Kidney (tissue), 14 donors: Measurements from ENCODE around the gene SLC6A17. TPM values are rescaled to one million over a fixed set of nuclear protein-coding genes. Genes with fewer than 3 reads are reported as not detected.
A peak's percentile ranks its signal among the peaks of the same experiment; 100 is the strongest.

Source experiments
- DNase-seq, 5 donors: peaks; one replicate each; pipeline ENCODE4 v3.0.0-alpha.2; 2013 to 2020
- FAIRE-seq: peaks from 2 replicates; lab custom pipeline; 2012; peaks lifted over from hg19 to GRCh38; lab: Jason Lieb, UNC
- H3K27ac ChIP-seq, 2 donors: one replicate each; pipeline ENCODE4 v1.7.0; 2013; ENCODE audit warnings: low read depth in 2 of 2, low read length in 2 of 2, inconsistent platforms in 1 of 2
- H3K27me3 ChIP-seq: one replicate; pipeline ENCODE4 v1.7.1; 2013; ENCODE audit warnings: low read length, inconsistent platforms; ENCODE audit not compliant: control insufficient read depth, insufficient read depth
- H3K36me3 ChIP-seq, 3 donors: one replicate each; pipeline versions ENCODE4 v1.7.0 to v1.7.1; 2013; ENCODE audit warnings: low read length in 3 of 3, control low read depth in 1 of 3, inconsistent platforms in 1 of 3; ENCODE audit not compliant: insufficient read depth in 3 of 3, control insufficient read depth in 2 of 3
- H3K4me1 ChIP-seq, 3 donors: one replicate each; pipeline versions ENCODE4 v1.7.0 to v1.7.1; 2013; ENCODE audit warnings: low read length in 3 of 3, inconsistent platforms in 1 of 3, low read depth in 1 of 3; ENCODE audit not compliant: control insufficient read depth in 2 of 3, insufficient read depth in 2 of 3
- H3K4me3 ChIP-seq, 3 donors: one replicate each; pipeline versions ENCODE4 v1.7.0 to v1.8.1; 2013; ENCODE audit warnings: low read length in 3 of 3, control low read depth in 1 of 3, inconsistent platforms in 1 of 3
- H3K9ac ChIP-seq, 3 donors: one replicate each; pipeline versions ENCODE4 v1.7.0 to v1.7.1; 2013; ENCODE audit warnings: low read length in 3 of 3, control low read depth in 1 of 3, inconsistent platforms in 1 of 3
- H3K9me3 ChIP-seq, 3 donors: one replicate each; pipeline versions ENCODE4 v1.7.0 to v1.7.1; 2013; ENCODE audit warnings: low read length in 3 of 3, control low read depth in 1 of 3, inconsistent platforms in 1 of 3; ENCODE audit not compliant: control insufficient read depth in 2 of 3, insufficient read depth in 1 of 3
- CTCF ChIP-seq: IDR thresholded peaks from 3 replicates; pipeline ENCODE4 v1.5.1; 2012; ENCODE audit warnings: mild to moderate bottlenecking, moderate library complexity, borderline replicate concordance; ENCODE audit not compliant: insufficient read depth; ENCODE audit errors: extremely low read depth
- intact Hi-C: fragments of 100-400 bp; cut with DNase I; formaldehyde crosslinking; loops from one replicate; pipeline ENCODE4 v1.11.1; 2022
- polyA plus RNA-seq: library from polyadenylated mRNA; stranded (reverse); fragments of 350-450 nt; fragmentation: Illumina TruSeq; extraction: RNeasy Lipid Tissue Mini Kit (QIAGEN cat#74804); gene quantifications from one replicate; pipeline ENCODE4 v1.2.3, GENCODE V29; 2014; ENCODE audit warnings: low read depth, low replicate concordance; ENCODE audit not compliant: insufficient read depth
- total RNA-seq: library from RNA; stranded (reverse); fragmentation: NEBNext Ultra II Directional; extraction: Animal tissue kit (Norgen Biotek cat#: 25700); gene quantifications from one replicate; pipeline ENCODE4 v1.2.1, GENCODE V29; 2021
- donor health status: control.
- donor health status: control.
- donor health status: control.
- donor health status: control.
- donor health status: control.
- donor health status: DM: yes; HTN: yes; CAD: no.
- donor health status: Normal renal cell carcinoma (clear cell type).

The SLC6A17 gene
- total and polyA plus RNA-seq, 2 donors from 2014 or later, result 1.7 to 2.3 TPM

DNA sequence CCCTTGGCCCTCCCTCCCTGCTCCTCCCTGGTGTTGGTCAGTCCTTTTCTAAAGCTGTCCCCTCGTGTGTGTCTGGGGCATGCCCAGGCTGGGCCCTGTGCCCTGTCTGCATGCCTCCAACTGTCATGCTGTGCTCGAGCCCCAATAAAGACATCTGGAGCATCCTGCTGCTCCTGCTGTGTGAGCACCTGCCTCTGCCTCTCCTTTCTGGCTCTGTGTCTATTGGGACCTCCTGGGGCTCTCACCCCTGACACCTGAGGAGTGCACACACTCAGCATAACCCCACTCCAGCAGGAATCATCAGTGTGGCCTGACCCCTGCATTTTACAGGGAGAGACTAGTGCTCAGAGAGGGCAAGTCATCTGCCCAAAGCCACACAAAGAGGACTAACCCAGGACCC lies 83.6 kb downstream of the SLC6A17 start:
- H3K9ac ChIP-seq, result no peak overlapping the region
- H3K27me3 ChIP-seq, result no peaks in the 10 kb centered on the region
- H3K36me3 ChIP-seq, result peaks cover 0 to 26% (median 7%) of the 10 kb centered on the region in 3 donors
- FAIRE-seq (no peak), DNase-seq (no peak)
- H3K9me3 ChIP-seq, result no peaks in the 10 kb centered on the region
- peaks cover 0 to 12% (median 0%) of the 10 kb centered on the region in 3 donors for H3K4me1 ChIP-seq
- H3K4me3 ChIP-seq, result no peak overlapping the region
- H3K27ac ChIP-seq, result no peak overlapping the region
- intact Hi-C loops, result no loop called here
- no peak for TF ChIP-seq CTCF

GRCh38 chr1:110234691-110235090 lies 84.4 kb downstream of the SLC6A17 start:
- Histone ChIP-seq H3K27ac (no peak overlapping the region), H3K9ac (no peak overlapping the region), H3K4me3 (no peak overlapping the region), H3K4me1 (peaks cover 0 to 7% (median 0%) of the 10 kb centered on the region in 3 donors), H3K27me3 (no peaks in the 10 kb centered on the region), H3K36me3 (peaks cover 0 to 26% (median 7%) of the 10 kb centered on the region in 3 donors), H3K9me3 (no peaks in the 10 kb centered on the region)
- TF ChIP-seq CTCF, result no peak
- no peak for FAIRE-seq
- DNase-seq, result no peak
- intact Hi-C loops, result no loop called here

GRCh38 chr1:110235181-110235833 lies 85.0 kb downstream of the SLC6A17 start:
- peaks cover 0 to 25% (median 7%) of the 10 kb centered on the region in 3 donors for H3K36me3 ChIP-seq
- DNase-seq, result peak in 2 of 5 donors; percentile 15 to 49
- no peak for TF ChIP-seq CTCF
- no peak overlapping the region for H3K4me3 ChIP-seq
- intact Hi-C loops, result no loop called here
- FAIRE-seq, result no peak
- peaks cover 0 to 9% (median 0%) of the 10 kb centered on the region in 3 donors for H3K4me1 ChIP-seq
- H3K9me3 ChIP-seq, result no peaks in the 10 kb centered on the region
- no peak overlapping the region for H3K9ac ChIP-seq
- H3K27me3 ChIP-seq, result no peaks in the 10 kb centered on the region
- H3K27ac ChIP-seq, result no peak overlapping the region
